Loucy (cell line): ENCODE results near the gene PRUNE2.

Experiments used
- CTCF ChIP-seq: fragments of 200-600 bp; sonication (generic); conservative IDR thresholded peaks from 2 replicates; pipeline ENCODE4 v1.5.1; 2014; ENCODE audit warnings: mild to moderate bottlenecking, antibody characterized with exemption, low read length
- EZH2phosphoT487 ChIP-seq: fragments of 200-600 bp; IDR thresholded peaks from 2 replicates; pipeline ENCODE4 v1.6.1; 2018; ENCODE audit warnings: antibody characterized with exemption, mild to moderate bottlenecking, moderate library complexity, borderline replicate concordance

GRCh38 chr9:76676857-76677256 lies 229.1 kb downstream of the PRUNE2 start:
- TF ChIP-seq EZH2phosphoT487 (no peak), CTCF (no peak)
